Neural progenitor cell (in vitro differentiated cells): ENCODE measurements around the gene NR2F1.
A peak's percentile ranks its signal among the peaks of the same experiment; 100 is the strongest.

Source experiments
- EZH2 ChIP-seq: fragments of 200-600 bp; sonication (generic); IDR thresholded peaks from 2 replicates; pipeline ENCODE4 v1.6.1; 2017; ENCODE audit warnings: antibody characterized with exemption, mild to moderate bottlenecking, moderate library complexity
- TF ChIP-seq, protein P1 (sequence below): fragments of 200-600 bp; sonication (generic); IDR thresholded peaks from 2 replicates; pipeline ENCODE4 v1.5.1; 2017; ENCODE audit warnings: antibody characterized with exemption, mild to moderate bottlenecking

DNA sequence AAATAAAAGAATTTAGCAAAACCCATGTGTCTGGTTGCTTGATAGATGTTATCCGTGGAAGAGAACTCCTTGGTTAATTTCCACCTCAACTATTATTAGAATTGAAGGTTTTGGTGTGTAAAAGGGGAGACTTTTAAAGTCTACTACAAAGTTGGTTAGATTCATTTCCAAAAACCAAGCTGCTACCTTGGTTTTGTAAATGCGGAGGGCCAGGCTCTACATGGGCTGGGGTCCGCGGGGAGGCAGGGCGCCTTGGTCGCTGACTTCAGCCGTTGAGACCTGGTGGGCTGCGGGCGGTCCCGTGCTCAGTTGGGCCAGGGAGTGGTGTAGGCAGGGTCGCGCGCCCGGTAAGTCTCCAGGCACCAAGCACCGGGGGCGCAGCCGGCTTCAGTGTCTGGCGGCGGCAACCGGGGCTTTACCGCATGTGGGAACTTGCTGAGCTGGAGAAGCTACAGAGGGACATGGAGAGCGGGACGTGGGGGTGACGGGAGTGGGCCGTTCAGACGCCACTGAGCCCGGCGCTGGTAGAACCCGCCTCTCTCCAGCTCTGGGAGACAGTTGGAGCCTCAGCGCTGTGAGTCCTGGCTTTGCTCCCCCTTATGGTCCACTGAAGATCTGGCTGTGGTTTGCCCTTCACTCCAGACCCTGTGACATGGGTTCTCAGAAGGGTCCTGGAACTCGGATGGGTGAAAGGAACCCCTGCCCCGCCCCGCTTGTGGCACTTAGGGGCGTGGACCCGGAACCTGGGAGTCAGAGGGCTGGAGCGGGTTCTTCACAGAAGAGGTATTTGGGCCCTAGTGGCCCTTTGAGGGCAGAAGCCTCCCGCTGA lies 11.8 kb downstream of the NR2F1 start:
- TF ChIP-seq EZH2 = peak; percentile 91
- TF ChIP-seq, protein P1, sequence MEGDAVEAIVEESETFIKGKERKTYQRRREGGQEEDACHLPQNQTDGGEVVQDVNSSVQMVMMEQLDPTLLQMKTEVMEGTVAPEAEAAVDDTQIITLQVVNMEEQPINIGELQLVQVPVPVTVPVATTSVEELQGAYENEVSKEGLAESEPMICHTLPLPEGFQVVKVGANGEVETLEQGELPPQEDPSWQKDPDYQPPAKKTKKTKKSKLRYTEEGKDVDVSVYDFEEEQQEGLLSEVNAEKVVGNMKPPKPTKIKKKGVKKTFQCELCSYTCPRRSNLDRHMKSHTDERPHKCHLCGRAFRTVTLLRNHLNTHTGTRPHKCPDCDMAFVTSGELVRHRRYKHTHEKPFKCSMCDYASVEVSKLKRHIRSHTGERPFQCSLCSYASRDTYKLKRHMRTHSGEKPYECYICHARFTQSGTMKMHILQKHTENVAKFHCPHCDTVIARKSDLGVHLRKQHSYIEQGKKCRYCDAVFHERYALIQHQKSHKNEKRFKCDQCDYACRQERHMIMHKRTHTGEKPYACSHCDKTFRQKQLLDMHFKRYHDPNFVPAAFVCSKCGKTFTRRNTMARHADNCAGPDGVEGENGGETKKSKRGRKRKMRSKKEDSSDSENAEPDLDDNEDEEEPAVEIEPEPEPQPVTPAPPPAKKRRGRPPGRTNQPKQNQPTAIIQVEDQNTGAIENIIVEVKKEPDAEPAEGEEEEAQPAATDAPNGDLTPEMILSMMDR = peak; percentile 33
